Gastrocnemius medialis (tissue), 4 donors: ENCODE data around the gene IL13RA2. TPM values are rescaled to one million over a fixed set of nuclear protein-coding genes. Genes with fewer than 3 reads are reported as not detected.

Experiments used
- ATAC-seq, 2 donors: fragments of 150-250 bp; one replicate each; pipeline ENCODE4 v1.9.1; 2016
- DNase-seq, 2 donors: peaks; one replicate each; pipeline ENCODE4 v3.0.0-alpha.2; 2019
- H3K27ac ChIP-seq, 4 donors: fragments of 200-600 bp; sonication (generic); 1 replicate in 1 of 4; 2 replicates in 3 of 4; pipeline ENCODE4 v1.5.1; 2016 to 2018; ENCODE audit warnings: mild to moderate bottlenecking in 2 of 4, moderate library complexity in 1 of 4
- H3K27me3 ChIP-seq, 3 donors: fragments of 200-600 bp; sonication (generic) in 2 of 3; 1 replicate in 1 of 3; 2 replicates in 2 of 3; pipeline versions ENCODE4 v1.5.1 to v1.6.0; 2016 to 2019; ENCODE audit warnings: mild to moderate bottlenecking in 1 of 3, moderate library complexity in 1 of 3
- H3K36me3 ChIP-seq, 2 donors: fragments of 200-600 bp; sonication (generic) in 1 of 2; one replicate each; pipeline ENCODE4 v1.5.1; 2017 to 2018
- H3K4me1 ChIP-seq, 2 donors: fragments of 200-600 bp; sonication (generic) in 1 of 2; one replicate each; pipeline ENCODE4 v1.5.1; 2016 to 2017; ENCODE audit warnings: mild to moderate bottlenecking in 2 of 2
- H3K4me3 ChIP-seq, 4 donors: fragments of 200-600 bp; sonication (generic) in 3 of 4; 1 replicate in 1 of 4; 2 replicates in 3 of 4; pipeline ENCODE4 v1.5.1; 2016 to 2019; ENCODE audit warnings: mild to moderate bottlenecking in 2 of 4
- H3K9me3 ChIP-seq, 3 donors: fragments of 200-600 bp; sonication (generic) in 2 of 3; 1 replicate in 1 of 3; 2 replicates in 2 of 3; pipeline ENCODE4 v1.5.1; 2016 to 2019
- POLR2A ChIP-seq, 2 donors: fragments of 450-650 bp; IDR thresholded peaks; one replicate each; pipeline ENCODE4 v1.6.1; 2017; ENCODE audit warnings: antibody characterized with exemption in 2 of 2, mild to moderate bottlenecking in 2 of 2, moderate library complexity in 2 of 2
- in situ Hi-C, 4 donors: fragments of 200-750 bp; cut with MboI; loops; one replicate each; pipeline versions ENCODE4 v1.15.0 to v1.8.0; 2017; ENCODE audit warnings: low sequenced_read_pairs in 4 of 4
- intact Hi-C: fragments of 100-400 bp; cut with DNase I; formaldehyde crosslinking; loops from one replicate; pipeline ENCODE4 v1.15.1; 2023; ENCODE audit warnings: low total_unique reads
- total RNA-seq, 4 donors: library from RNA; depleted of rRNA; stranded (reverse); fragments of >200 nt; gene quantifications; one replicate each; pipeline versions ENCODE4 v1.1.0 to v1.2.3, GENCODE V29; 2016
- TF ChIP-seq, protein P1 (sequence below), 5 experiments: fragments of 450-650 bp in 3 of 5; fragments of 200-600 bp in 2 of 5; sonication (generic) in 2 of 5; IDR thresholded peaks in 4 of 5; conservative IDR thresholded peaks in 1 of 5; 1 replicate in 4 of 5; 2 replicates in 1 of 5; pipeline ENCODE4 v1.5.1; 2016 to 2019; ENCODE audit warnings: antibody characterized with exemption in 5 of 5, mild to moderate bottlenecking in 3 of 5, moderate library complexity in 3 of 5

The IL13RA2 gene
- total RNA-seq, 4 donors from 2014 or later: 0.31 TPM; not detected in 3

DNA sequence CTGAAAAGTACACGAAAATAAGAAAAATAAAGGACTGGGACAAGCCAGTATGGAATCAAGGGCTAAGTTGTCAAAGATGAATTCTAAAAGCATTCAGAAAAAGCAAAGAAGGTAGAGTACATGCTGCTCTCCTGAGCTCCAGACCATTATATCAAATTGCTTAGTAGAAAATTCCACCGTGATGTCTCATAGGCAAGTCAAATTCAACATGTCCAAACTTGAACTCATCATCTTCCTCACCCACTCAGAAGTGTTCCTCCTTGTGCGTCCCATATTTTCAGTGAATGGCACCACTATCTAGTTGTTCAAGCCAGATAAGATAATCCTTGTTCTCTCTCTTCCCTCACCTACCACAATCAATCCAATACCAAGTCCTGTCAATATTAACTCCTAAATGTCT lies 37.5 kb upstream of the IL13RA2 start:
- in situ Hi-C loops (no loop called here), intact Hi-C loops (no loop called here)
- no peak overlapping the region for H3K27ac ChIP-seq
- H3K4me1 ChIP-seq: no peaks in the 10 kb centered on the region
- no peak overlapping the region for H3K4me3 ChIP-seq
- ATAC-seq (no peak), DNase-seq (no peak)
- TF ChIP-seq POLR2A (IDR thresholded peaks at IDR 0.05): no peak
- TF ChIP-seq, protein P1, sequence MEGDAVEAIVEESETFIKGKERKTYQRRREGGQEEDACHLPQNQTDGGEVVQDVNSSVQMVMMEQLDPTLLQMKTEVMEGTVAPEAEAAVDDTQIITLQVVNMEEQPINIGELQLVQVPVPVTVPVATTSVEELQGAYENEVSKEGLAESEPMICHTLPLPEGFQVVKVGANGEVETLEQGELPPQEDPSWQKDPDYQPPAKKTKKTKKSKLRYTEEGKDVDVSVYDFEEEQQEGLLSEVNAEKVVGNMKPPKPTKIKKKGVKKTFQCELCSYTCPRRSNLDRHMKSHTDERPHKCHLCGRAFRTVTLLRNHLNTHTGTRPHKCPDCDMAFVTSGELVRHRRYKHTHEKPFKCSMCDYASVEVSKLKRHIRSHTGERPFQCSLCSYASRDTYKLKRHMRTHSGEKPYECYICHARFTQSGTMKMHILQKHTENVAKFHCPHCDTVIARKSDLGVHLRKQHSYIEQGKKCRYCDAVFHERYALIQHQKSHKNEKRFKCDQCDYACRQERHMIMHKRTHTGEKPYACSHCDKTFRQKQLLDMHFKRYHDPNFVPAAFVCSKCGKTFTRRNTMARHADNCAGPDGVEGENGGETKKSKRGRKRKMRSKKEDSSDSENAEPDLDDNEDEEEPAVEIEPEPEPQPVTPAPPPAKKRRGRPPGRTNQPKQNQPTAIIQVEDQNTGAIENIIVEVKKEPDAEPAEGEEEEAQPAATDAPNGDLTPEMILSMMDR (IDR thresholded peaks at IDR 0.05 in 4 of 5, conservative IDR thresholded peaks at IDR 0.05 in 1 of 5): no peak
- H3K9me3 ChIP-seq: no peaks in the 10 kb centered on the region
- no peaks in the 10 kb centered on the region for H3K36me3 ChIP-seq
- peaks cover 0 to 3% (median 0%) of the 10 kb centered on the region in 3 donors for H3K27me3 ChIP-seq

DNA sequence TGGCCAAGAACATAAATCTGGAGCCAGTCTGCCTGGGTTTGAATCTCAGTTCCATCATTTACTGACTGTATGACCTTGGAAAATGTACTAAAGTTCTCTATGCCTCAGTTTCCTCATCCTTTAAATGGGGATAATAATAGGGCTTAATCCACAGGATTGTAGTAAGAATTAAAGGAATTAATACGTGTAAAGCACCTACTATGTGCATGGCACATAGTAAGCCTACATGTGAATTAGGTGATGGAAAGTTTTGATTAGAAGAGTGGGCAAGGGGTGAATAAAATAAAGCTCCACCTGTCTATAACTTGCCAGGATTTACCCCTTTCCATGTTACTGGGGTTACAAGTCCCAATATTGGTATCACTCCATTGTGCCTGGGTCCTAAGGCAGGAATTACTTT lies 35.8 kb upstream of the IL13RA2 start:
- intact Hi-C loops (no loop called here), in situ Hi-C loops (no loop called here)
- Histone ChIP-seq H3K9me3 (no peaks in the 10 kb centered on the region), H3K4me3 (no peak overlapping the region), H3K36me3 (no peaks in the 10 kb centered on the region), H3K27me3 (peaks cover 0 to 3% (median 0%) of the 10 kb centered on the region in 3 donors), H3K27ac (no peak overlapping the region), H3K4me1 (no peaks in the 10 kb centered on the region)
- TF ChIP-seq POLR2A (IDR thresholded peaks at IDR 0.05): no peak
- TF ChIP-seq, protein P1 (IDR thresholded peaks at IDR 0.05 in 4 of 5, conservative IDR thresholded peaks at IDR 0.05 in 1 of 5): no peak
- no peak for ATAC-seq
- no peak for DNase-seq

GRCh38 chrX:115047715-115048114 lies 30.3 kb upstream of the IL13RA2 start:
- H3K27me3 ChIP-seq: peaks cover 0 to 8% (median 0%) of the 10 kb centered on the region in 3 donors
- intact Hi-C loops: no loop called here
- DNase-seq (no peak), ATAC-seq (no peak)
- in situ Hi-C loops: no loop called here
- H3K9me3 ChIP-seq: no peaks in the 10 kb centered on the region
- no peaks in the 10 kb centered on the region for H3K36me3 ChIP-seq
- TF ChIP-seq, protein P1 (IDR thresholded peaks at IDR 0.05 in 4 of 5, conservative IDR thresholded peaks at IDR 0.05 in 1 of 5): no peak
- TF ChIP-seq POLR2A (IDR thresholded peaks at IDR 0.05): no peak
- H3K4me1 ChIP-seq: no peaks in the 10 kb centered on the region
- H3K27ac ChIP-seq: no peak overlapping the region
- H3K4me3 ChIP-seq: no peak overlapping the region

DNA sequence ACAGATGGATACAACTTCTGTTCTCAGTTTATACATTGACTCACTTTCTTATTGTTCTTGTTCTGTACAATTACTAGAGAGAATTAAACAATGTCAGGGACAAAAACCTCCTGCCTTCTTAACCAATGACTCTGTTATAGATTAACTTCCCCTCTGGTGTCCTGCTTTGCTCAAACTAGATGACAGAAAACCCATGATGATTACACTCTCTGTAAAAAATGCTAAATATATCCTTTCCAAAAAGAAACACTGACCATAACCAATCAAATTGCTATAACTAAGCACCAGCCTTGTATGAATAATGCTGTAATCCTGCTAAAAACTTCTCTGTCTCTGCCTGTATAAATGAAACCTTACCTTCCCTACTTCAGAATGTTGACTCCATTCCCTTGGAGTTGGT lies 29.8 kb upstream of the IL13RA2 start:
- in situ Hi-C loops: no loop called here
- Histone ChIP-seq H3K27ac (no peak overlapping the region), H3K4me3 (no peak overlapping the region), H3K27me3 (peaks cover 0 to 8% (median 0%) of the 10 kb centered on the region in 3 donors), H3K4me1 (no peaks in the 10 kb centered on the region), H3K36me3 (no peaks in the 10 kb centered on the region), H3K9me3 (no peaks in the 10 kb centered on the region)
- TF ChIP-seq, protein P1 (IDR thresholded peaks at IDR 0.05 in 4 of 5, conservative IDR thresholded peaks at IDR 0.05 in 1 of 5): no peak
- no peak for TF ChIP-seq POLR2A (IDR thresholded peaks at IDR 0.05)
- intact Hi-C loops: no loop called here
- no peak for ATAC-seq
- DNase-seq: no peak

DNA sequence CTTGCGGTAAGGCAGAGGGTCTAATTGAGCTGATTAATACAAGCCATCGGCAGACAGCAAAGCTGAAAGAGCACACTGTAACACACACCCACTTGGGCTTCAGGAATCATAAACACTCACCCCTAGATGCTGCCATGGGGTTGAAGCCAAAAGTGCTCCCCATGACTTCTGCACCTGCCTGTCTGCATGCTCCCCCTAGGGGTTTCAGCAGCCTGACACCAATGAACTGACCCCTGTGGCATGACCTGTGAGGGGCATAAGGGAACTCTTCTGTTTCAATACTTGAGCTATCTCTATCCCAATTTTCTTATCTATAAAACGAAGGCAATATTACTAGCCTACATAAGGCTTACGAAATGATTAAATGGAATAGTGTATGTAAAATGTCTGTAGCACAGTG lies 23.0 kb upstream of the IL13RA2 start:
- Histone ChIP-seq H3K4me1 (no peaks in the 10 kb centered on the region), H3K4me3 (no peak overlapping the region), H3K27ac (no peak overlapping the region), H3K27me3 (peaks cover 0 to 8% (median 0%) of the 10 kb centered on the region in 3 donors), H3K36me3 (no peaks in the 10 kb centered on the region), H3K9me3 (no peaks in the 10 kb centered on the region)
- intact Hi-C loops: no loop called here
- in situ Hi-C loops: no loop called here
- no peak for ATAC-seq
- TF ChIP-seq, protein P1 (IDR thresholded peaks at IDR 0.05 in 4 of 5, conservative IDR thresholded peaks at IDR 0.05 in 1 of 5): no peak
- TF ChIP-seq POLR2A (IDR thresholded peaks at IDR 0.05): no peak
- DNase-seq: no peak
